Measurements from ENCODE around the gene TRIM5. TPM values are rescaled to one million over a fixed set of nuclear protein-coding genes. Genes with fewer than 3 reads are reported as not detected.
A peak's percentile ranks its signal among the peaks of the same experiment; 100 is the strongest.

The TRIM5 gene, protein sequence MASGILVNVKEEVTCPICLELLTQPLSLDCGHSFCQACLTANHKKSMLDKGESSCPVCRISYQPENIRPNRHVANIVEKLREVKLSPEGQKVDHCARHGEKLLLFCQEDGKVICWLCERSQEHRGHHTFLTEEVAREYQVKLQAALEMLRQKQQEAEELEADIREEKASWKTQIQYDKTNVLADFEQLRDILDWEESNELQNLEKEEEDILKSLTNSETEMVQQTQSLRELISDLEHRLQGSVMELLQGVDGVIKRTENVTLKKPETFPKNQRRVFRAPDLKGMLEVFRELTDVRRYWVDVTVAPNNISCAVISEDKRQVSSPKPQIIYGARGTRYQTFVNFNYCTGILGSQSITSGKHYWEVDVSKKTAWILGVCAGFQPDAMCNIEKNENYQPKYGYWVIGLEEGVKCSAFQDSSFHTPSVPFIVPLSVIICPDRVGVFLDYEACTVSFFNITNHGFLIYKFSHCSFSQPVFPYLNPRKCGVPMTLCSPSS
- 10 to 100 TPM; 23.1 to 36.4 (median 31.5) TPM for total RNA-seq
- 10 to 100 TPM in 2 of 3 donors, 1 to 10 TPM in 1; 8.2 to 33.5 (median 12.6) TPM for polyA plus RNA-seq
- long read RNA-seq, donor 1, partial matches to known transcripts = 0 of 2 reads
- long read RNA-seq, donor 1, other reads (novel, unspliced or antisense) = 0 of 2 reads
- long read RNA-seq, donor 2 = 0 reads
- long read RNA-seq, donor 3 = 0 reads
- long read RNA-seq, donor 4, partial matches to known transcripts = 1 of 10 reads
- long read RNA-seq, donor 4, other reads (novel, unspliced or antisense) = 6 of 10 reads
- long read RNA-seq, donor 5, transcript TRIM5-202 (8 exons, 2,991 nt) = major isoform, 15 of 41 reads
- long read RNA-seq, donor 5, partial matches to known transcripts = 2 of 41 reads
- long read RNA-seq, donor 5, other reads (novel, unspliced or antisense) = 22 of 41 reads
- long read RNA-seq, donor 6, partial matches to known transcripts = 4 of 15 reads
- long read RNA-seq, donor 6, other reads (novel, unspliced or antisense) = 8 of 15 reads
- long read RNA-seq, donor 7 = 0 reads
- long read RNA-seq, donor 8 = 0 reads
- long read RNA-seq, donor 9 = 0 reads
- long read RNA-seq, donor 10 = 0 reads

DNA sequence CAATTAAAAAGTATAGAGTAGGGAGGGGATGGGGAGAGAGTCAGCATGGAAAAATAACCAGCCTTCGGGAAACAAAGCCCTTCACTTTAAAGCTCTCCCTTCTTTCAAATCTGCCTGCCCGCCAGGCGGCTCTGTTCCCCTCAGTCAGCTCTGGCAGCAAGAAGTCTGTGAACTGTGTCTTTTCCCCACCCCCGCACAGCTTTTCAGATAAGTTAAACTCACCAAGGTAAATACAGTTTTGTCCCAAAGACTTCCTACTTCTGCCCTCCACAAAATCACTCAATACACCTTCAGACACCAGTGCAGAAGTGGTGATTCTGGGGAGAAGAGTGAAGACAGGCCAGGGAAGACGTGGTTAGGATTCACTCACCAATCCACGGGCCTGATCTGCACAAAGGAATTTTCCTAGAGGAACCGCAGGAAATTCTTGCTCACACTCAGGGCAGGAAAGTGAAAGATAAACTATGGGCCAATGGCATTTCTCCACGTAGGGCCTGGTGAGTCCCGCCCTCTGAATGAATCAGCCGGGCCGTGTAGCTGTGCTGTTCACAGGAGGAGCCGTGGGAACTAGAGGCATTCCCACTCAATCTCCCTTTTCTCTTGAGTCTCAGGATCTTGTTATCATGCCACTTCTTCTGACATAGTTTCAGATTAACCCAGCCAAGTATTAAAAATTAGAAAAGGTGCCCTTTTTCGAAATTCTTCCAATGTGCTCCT is at the start of gene TRIM5:
Gene TRIM5, minus strand, starts transcription at position 429 of the 717 bp plus-strand sequence. CDS start 4,897 bp downstream, outside the sequence.
- DNase-seq = peak; percentile 89 to 96 (median 93)
- intact Hi-C loops (cut with DNase I) = no loop called here
- peak; percentile 38 to 83 for TF ChIP-seq POLR2A (IDR thresholded peaks at IDR 0.05)
- TF ChIP-seq, protein P1, sequence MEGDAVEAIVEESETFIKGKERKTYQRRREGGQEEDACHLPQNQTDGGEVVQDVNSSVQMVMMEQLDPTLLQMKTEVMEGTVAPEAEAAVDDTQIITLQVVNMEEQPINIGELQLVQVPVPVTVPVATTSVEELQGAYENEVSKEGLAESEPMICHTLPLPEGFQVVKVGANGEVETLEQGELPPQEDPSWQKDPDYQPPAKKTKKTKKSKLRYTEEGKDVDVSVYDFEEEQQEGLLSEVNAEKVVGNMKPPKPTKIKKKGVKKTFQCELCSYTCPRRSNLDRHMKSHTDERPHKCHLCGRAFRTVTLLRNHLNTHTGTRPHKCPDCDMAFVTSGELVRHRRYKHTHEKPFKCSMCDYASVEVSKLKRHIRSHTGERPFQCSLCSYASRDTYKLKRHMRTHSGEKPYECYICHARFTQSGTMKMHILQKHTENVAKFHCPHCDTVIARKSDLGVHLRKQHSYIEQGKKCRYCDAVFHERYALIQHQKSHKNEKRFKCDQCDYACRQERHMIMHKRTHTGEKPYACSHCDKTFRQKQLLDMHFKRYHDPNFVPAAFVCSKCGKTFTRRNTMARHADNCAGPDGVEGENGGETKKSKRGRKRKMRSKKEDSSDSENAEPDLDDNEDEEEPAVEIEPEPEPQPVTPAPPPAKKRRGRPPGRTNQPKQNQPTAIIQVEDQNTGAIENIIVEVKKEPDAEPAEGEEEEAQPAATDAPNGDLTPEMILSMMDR (IDR thresholded peaks at IDR 0.05) = peak; percentile 12 to 72 (median 51)

DNA sequence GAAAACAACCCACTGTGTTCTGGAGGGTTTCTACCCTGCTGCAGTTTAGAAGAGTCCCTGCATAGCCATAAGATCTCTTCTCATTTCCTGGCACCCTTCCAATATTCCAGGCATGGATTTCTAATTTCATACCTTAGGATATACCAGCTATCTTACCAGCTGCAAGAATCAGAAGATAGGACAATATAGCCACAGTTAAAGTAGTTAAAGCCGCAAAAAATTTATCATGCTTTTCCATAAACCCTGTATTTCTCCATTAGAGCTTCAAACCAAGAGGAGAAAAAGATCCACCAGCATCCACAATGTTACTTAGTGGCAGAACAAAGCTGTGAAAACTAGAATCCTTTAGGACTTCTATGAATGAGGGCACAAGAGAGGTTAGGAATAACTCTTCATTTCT is 42.8 kb upstream of the TRIM5 start:
- intact Hi-C loops (cut with DNase I) = no loop called here
- 76 to 85% (median 82%) methylated on average over 1 of the region's 1 CpG for WGBS, 4 donors
- Histone ChIP-seq H3K9me3 (replicated peaks in 1 of 3) (no peaks in the 10 kb centered on the region), H3K36me3 (replicated peaks in 1 of 2) (no peaks in the 10 kb centered on the region), H3K27ac (no peak overlapping the region), H3K4me3 (no peak overlapping the region), H3K4me1 (replicated peaks in 1 of 2) (no peaks in the 10 kb centered on the region), H3K27me3 (no peaks in the 10 kb centered on the region)
- DNase-seq = no peak
- TF ChIP-seq POLR2A (IDR thresholded peaks at IDR 0.05) = no peak
- TF ChIP-seq, protein P1 (IDR thresholded peaks at IDR 0.05) = no peak

More for the DNA sequence above, at the start of gene TRIM5:
- Histone ChIP-seq H3K36me3 (replicated peaks in 1 of 2) (peaks cover 0 to under 1% of the 10 kb centered on the region in 2 donors), H3K9me3 (replicated peaks in 1 of 3) (no peaks in the 10 kb centered on the region), H3K4me1 (replicated peaks in 1 of 2) (peaks cover 0 to 11% of the 10 kb centered on the region in 2 donors), H3K27me3 (no peaks in the 10 kb centered on the region), H3K27ac (peak within 1 kb of the TSS; percentile 93 to 99 (median 97)), H3K4me3 (peak within 1 kb of the TSS in 3 of 4 donors; percentile 36 to 57 (median 43))
- WGBS, 4 donors = 1 to 5% (median 2%) methylated on average over 10 to 13 of the region's 13 CpGs

DNA sequence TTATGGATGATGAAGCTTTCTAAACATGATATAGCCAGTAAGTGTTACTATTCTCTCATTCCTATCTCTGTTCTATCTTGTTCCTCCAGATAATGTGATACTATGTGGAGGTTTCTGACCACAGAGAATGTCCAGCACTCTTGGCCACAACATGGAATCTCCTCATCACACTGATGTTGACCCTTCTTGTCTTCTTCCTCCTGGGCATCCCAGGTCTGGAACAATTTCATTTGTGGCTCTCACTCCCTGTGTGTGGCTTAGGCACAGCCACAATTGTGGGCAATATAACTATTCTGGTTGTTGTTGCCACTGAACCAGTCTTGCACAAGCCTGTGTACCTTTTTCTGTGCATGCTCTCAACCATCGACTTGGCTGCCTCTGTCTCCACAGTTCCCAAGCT is 41.5 kb upstream of the TRIM5 start:
- no peaks in the 10 kb centered on the region for H3K9me3 ChIP-seq (replicated peaks in 1 of 3)
- intact Hi-C loops (cut with DNase I) = no loop called here
- H3K4me3 ChIP-seq = no peak overlapping the region
- WGBS, 4 donors = 73 to 100% (median 86%) methylated on average over 1 of the region's 1 CpG
- DNase-seq = no peak
- H3K36me3 ChIP-seq (replicated peaks in 1 of 2) = no peaks in the 10 kb centered on the region
- no peaks in the 10 kb centered on the region for H3K27me3 ChIP-seq
- H3K27ac ChIP-seq = no peak overlapping the region
- H3K4me1 ChIP-seq (replicated peaks in 1 of 2) = no peaks in the 10 kb centered on the region
- no peak for TF ChIP-seq POLR2A (IDR thresholded peaks at IDR 0.05)
- TF ChIP-seq, protein P1 (IDR thresholded peaks at IDR 0.05) = no peak

All from adrenal gland (tissue), 19 donors.